ENCODE data around the gene OBSCN.
A peak's percentile ranks its signal among the peaks of the same experiment; 100 is the strongest.

OBSCN gene

DNA sequence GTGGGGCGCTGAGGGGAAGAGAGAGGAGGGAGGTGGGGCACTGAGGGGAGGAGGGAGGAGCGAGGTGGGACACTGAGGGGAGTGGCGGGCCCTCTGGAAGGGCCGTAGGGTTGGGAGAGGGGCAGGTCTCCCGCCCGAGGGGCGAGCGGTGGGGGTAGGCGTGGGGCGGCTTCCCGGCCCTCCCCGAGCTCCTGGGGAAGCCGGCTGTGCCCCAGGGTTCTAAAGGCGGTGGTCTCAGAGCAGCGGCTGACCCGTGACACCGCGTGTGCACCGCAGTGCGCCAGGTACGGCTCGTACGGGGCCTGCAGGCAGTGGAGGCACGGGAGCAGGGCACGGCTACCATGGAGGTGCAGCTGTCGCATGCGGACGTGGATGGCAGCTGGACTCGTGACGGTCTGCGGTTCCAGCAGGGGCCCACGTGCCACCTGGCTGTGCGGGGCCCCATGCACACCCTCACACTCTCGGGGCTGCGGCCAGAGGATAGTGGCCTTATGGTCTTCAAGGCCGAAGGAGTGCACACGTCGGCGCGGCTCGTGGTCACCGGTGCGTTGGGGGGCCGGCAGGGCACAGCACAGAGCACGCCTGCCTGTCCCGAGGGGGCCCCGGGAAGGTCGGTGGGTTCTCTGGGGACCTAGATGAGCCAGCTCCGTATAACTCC lies 68.5 kb downstream of the OBSCN start:
- H3K4me1 Mint-ChIP-seq (ENCODE audit: low read depth), result peaks cover 7% of the 10 kb centered on the region
- H3K36me3 Mint-ChIP-seq (ENCODE audit: low read depth), result no peaks in the 10 kb centered on the region
- H3K4me3 Mint-ChIP-seq, result peak overlapping the region; percentile 72
- no peaks in the 10 kb centered on the region for H3K27me3 Mint-ChIP-seq
- no peak overlapping the region for H3K27ac Mint-ChIP-seq
- H3K9me3 Mint-ChIP-seq, result no peaks in the 10 kb centered on the region

DNA sequence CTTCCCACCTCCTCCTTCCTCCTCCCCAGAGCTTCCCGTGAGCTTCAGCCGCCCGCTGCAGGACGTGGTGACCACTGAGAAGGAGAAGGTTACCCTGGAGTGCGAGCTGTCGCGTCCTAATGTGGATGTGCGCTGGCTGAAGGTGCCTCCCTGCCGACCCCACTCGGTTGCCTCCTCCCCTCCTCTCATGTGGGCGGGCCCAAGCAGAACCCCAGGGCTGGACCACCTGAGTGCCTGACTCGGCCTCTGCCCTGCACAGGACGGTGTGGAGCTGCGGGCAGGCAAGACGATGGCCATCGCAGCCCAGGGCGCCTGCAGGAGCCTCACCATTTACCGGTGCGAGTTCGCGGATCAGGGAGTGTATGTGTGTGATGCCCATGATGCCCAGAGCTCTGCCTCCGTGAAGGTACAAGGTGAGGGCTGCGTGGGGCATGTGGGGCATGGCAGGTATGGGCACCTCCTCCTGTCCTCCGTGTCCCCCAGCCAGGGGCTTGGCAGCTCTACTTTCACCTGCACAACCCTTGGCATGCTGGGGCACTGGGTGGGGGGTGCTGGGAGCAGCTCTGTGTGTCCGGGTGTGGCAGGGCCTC lies 69.2 kb downstream of the OBSCN start:
- H3K4me3 Mint-ChIP-seq, result no peak overlapping the region
- peaks cover 7% of the 10 kb centered on the region for H3K4me1 Mint-ChIP-seq (ENCODE audit: low read depth)
- H3K36me3 Mint-ChIP-seq (ENCODE audit: low read depth), result no peaks in the 10 kb centered on the region
- H3K27me3 Mint-ChIP-seq, result no peaks in the 10 kb centered on the region
- H3K9me3 Mint-ChIP-seq, result no peaks in the 10 kb centered on the region
- H3K27ac Mint-ChIP-seq, result no peak overlapping the region

DNA sequence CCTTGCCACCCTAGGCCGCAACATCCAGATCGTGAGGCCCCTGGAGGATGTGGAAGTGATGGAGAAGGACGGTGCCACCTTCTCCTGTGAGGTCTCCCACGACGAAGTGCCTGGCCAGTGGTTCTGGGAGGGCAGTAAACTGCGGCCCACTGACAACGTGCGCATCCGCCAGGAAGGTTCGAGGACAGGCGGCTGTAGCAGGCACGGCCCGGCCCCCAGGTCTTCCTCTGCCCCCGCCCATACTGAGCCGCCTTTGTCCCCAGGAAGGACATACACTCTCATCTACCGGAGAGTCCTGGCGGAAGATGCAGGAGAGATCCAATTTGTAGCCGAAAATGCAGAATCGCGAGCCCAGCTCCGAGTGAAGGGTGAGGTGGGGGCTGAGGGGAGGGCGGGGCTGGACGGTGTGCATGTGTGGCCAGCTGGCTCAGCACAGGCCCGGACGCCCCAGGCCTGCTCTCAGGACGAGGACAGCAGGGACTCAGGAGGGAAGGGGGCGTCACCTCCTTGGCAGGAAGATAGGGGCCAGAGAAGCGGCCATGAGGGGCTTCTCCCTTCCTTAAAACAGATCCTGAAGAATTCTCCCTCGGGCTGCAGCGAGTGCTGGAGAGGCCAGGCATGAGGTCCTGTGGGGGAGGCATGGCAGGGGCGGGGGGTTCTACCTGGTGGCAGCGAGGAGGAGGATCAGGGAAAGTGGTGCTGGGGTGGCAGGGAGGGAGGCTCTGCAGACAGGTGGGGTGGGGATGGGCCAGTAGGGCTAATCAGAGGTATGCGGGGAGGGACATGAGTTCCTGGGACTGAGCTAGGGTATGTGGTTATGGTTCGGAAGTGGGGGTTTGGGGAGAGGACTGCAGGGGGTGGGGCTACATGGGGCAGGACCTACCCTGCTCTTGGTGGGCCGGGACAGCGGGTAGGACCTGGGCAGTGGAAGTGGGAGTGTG lies 69.9 kb downstream of the OBSCN start:
- no peak overlapping the region for H3K27ac Mint-ChIP-seq
- no peak overlapping the region for H3K4me3 Mint-ChIP-seq
- no peaks in the 10 kb centered on the region for H3K9me3 Mint-ChIP-seq
- no peaks in the 10 kb centered on the region for H3K36me3 Mint-ChIP-seq (ENCODE audit: low read depth)
- no peaks in the 10 kb centered on the region for H3K27me3 Mint-ChIP-seq
- peaks cover 7% of the 10 kb centered on the region for H3K4me1 Mint-ChIP-seq (ENCODE audit: low read depth)

DNA sequence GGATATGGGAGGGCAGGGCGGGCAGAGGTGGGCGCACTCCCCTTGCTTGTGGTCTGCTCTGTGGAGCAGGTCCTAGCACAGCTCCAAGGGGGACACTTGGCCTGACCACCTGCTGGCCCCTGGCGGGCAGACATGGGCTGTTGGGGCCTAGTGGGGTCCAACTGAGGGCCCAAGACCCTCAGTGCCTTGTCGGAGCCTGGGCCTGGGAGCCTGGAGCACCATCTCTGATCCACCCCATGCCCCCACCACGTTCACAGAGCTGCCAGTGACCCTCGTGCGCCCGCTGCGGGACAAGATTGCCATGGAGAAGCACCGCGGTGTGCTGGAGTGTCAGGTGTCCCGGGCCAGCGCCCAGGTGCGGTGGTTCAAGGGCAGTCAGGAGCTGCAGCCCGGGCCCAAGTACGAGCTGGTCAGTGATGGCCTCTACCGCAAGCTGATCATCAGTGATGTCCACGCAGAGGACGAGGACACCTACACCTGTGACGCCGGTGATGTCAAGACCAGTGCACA lies 70.6 kb downstream of the OBSCN start:
- H3K27me3 Mint-ChIP-seq, result no peaks in the 10 kb centered on the region
- no peaks in the 10 kb centered on the region for H3K36me3 Mint-ChIP-seq (ENCODE audit: low read depth)
- no peaks in the 10 kb centered on the region for H3K9me3 Mint-ChIP-seq
- H3K27ac Mint-ChIP-seq, result no peak overlapping the region
- peaks cover 7% of the 10 kb centered on the region for H3K4me1 Mint-ChIP-seq (ENCODE audit: low read depth)
- no peak overlapping the region for H3K4me3 Mint-ChIP-seq

DNA sequence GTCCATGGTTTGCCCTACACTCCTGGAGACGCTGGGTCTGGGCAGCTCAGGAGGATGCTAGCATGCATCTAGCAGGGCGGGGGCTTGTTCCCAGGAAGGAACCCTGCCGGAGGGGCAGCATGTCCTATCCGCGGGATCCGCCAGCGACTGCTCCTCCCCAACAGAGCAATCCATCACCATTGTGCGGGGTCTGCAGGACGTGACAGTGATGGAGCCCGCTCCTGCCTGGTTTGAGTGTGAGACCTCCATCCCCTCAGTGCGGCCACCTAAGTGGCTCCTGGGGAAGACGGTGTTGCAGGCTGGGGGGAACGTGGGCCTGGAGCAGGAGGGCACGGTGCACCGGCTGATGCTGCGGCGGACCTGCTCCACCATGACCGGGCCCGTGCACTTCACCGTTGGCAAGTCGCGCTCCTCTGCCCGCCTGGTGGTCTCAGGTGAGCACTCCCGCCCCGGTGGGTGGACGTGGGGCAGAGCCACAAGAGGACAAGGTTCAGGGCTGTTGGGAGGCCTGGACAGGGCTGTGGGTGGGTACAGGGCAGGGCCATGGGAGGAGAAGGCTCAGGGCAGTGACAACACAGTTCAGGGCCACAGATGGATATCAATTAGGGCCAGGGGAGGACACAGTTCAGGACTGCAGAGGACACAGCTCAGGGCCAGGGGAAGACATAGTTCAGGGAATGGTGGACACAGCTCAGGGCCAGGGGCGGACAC lies 71.3 kb downstream of the OBSCN start:
- no peak overlapping the region for H3K4me3 Mint-ChIP-seq
- no peaks in the 10 kb centered on the region for H3K9me3 Mint-ChIP-seq
- no peaks in the 10 kb centered on the region for H3K36me3 Mint-ChIP-seq (ENCODE audit: low read depth)
- peaks cover 7% of the 10 kb centered on the region for H3K4me1 Mint-ChIP-seq (ENCODE audit: low read depth)
- H3K27me3 Mint-ChIP-seq, result no peaks in the 10 kb centered on the region
- H3K27ac Mint-ChIP-seq, result no peak overlapping the region

DNA sequence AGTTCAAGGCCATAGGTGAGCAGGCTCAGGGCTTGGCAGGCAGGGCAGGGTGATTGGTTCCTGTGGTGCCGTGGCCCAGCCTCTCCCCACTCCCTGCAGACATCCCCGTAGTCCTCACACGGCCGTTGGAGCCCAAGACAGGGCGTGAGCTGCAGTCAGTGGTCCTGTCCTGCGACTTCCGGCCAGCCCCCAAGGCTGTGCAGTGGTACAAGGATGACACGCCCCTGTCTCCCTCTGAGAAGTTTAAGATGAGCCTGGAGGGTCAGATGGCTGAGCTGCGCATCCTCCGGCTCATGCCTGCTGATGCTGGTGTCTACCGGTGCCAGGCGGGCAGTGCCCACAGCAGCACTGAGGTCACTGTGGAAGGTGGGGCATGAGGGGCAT lies 71.9 kb downstream of the OBSCN start:
- H3K27me3 Mint-ChIP-seq, result no peaks in the 10 kb centered on the region
- H3K36me3 Mint-ChIP-seq (ENCODE audit: low read depth), result no peaks in the 10 kb centered on the region
- no peak overlapping the region for H3K27ac Mint-ChIP-seq
- H3K9me3 Mint-ChIP-seq, result no peaks in the 10 kb centered on the region
- peaks cover 5% of the 10 kb centered on the region for H3K4me1 Mint-ChIP-seq (ENCODE audit: low read depth)
- H3K4me3 Mint-ChIP-seq, result no peak overlapping the region

DNA sequence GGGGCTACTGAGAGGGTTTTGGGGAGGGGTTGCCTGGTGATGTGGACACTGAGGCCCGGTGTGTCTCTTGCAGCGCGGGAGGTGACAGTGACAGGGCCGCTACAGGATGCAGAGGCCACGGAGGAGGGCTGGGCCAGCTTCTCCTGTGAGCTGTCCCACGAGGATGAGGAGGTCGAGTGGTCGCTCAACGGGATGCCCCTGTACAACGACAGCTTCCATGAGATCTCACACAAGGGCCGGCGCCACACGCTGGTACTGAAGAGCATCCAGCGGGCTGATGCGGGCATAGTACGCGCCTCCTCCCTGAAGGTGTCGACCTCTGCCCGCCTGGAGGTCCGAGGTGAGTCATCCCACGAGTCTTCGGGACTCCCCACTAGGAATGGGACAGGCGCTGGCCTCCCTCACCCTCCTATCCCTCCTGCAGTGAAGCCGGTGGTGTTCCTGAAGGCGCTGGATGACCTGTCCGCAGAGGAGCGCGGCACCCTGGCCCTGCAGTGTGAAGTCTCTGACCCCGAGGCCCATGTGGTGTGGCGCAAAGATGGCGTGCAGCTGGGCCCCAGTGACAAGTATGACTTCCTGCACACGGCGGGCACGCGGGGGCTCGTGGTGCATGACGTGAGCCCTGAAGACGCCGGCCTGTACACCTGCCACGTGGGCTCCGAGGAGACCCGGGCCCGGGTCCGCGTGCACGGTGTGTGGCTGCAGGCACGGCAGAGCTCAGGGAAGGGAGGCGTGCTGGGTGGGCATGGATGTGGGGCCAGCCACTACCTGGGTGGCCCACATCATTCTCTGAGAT lies 72.5 kb downstream of the OBSCN start:
- Mint-ChIP-seq H3K36me3 (ENCODE audit: low read depth) (no peaks in the 10 kb centered on the region), H3K27ac (no peak overlapping the region), H3K27me3 (no peaks in the 10 kb centered on the region), H3K9me3 (no peaks in the 10 kb centered on the region), H3K4me1 (ENCODE audit: low read depth) (no peaks in the 10 kb centered on the region), H3K4me3 (no peak overlapping the region)

DNA sequence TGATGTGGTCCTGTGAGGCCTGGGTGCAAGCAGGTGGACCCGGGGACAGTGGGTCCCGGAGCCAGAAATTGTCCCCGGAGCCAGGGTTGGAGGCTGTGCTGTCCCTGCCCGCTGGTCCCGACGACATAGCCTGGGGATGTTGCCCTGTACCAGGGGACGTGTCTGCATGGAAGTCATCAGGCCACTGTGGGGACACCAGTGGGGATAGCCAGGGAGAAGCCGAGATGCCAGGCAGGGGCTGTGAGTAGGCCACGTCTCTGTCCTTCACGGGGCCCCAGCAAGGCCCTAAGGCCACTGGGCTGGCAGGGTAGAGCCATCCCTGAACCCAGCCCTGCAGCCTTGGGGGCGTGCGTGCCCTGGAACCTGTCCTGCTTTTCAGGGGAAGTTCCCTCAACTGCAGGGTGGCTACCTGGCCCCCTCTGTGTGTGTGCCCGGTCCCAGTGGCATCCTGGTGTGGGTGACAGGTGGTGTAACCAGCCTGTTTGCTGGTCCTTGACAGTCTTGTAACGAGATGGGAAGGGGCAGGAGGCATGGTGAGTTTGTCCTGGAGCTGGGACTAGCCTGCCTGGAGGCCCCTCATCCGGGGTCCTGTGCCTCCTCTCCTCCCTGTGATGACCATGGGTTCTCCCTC lies 73.2 kb downstream of the OBSCN start:
- Mint-ChIP-seq H3K4me1 (ENCODE audit: low read depth) (no peaks in the 10 kb centered on the region), H3K9me3 (no peaks in the 10 kb centered on the region), H3K4me3 (no peak overlapping the region), H3K27ac (no peak overlapping the region), H3K27me3 (no peaks in the 10 kb centered on the region), H3K36me3 (ENCODE audit: low read depth) (no peaks in the 10 kb centered on the region)

DNA sequence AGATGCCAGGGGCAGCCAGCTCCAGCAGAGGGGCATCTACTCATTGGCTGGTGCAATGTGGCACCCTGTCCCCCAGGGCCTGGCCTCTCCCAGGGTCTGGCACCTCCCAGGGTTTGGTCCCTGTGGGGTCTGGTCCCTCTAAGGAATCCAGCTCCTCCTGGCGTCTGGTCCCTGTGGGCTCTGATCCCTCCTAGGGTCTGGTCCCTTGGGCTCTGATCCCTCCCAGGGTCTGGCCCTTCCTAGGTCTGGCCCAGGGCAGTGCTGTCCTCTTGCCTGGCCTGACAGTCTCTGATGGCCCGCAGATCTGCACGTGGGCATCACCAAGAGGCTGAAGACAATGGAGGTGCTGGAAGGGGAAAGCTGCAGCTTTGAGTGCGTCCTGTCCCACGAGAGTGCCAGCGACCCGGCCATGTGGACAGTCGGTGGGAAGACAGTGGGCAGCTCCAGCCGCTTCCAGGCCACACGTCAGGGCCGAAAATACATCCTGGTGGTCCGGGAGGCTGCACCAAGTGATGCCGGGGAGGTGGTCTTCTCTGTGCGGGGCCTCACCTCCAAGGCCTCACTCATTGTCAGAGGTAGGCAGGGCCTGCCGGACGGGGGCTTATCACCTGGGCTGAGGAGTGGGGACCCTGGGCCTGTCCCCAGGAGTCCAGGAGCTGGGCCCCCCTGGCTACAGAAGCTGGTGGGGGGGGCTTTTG lies 73.9 kb downstream of the OBSCN start:
- H3K4me1 Mint-ChIP-seq (ENCODE audit: low read depth), result no peaks in the 10 kb centered on the region
- H3K27me3 Mint-ChIP-seq, result no peaks in the 10 kb centered on the region
- H3K36me3 Mint-ChIP-seq (ENCODE audit: low read depth), result no peaks in the 10 kb centered on the region
- no peak overlapping the region for H3K27ac Mint-ChIP-seq
- no peak overlapping the region for H3K4me3 Mint-ChIP-seq
- no peaks in the 10 kb centered on the region for H3K9me3 Mint-ChIP-seq

DNA sequence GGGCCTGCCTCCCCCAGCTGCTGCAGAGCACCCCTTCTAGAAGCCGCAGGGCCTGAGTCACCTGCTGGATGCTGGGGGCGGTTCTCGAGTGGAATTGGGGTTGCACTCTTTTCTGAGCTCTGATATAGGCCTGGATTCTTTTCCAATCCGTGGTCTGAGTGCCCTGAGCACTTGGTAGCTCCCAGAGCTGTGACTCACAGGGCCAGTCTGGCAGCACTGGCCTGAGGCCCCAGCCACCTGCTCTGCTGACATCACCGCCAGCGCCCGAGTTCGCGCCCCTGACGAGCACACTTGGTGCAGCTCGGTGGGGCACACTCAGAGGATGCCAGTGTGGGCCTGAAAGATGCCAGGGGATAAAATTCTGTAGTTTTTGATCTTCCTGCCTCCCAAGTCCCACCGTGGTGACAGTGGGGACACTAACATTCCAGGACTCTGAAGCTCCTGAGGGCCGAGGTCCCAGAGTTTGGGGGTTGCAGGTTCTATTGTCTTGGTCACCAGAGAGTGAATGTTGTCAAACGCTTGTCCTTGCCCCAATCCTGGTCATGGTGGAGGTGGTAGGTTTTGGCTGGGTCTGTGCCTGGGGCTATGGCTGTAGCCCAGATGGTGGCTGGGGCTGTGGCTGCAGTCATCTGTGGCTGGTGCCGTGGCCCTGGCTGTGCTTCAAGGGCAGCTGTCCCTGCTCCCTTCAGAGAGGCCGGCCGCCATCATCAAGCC lies 74.6 kb downstream of the OBSCN start:
- H3K4me3 Mint-ChIP-seq, result no peak overlapping the region
- H3K9me3 Mint-ChIP-seq, result no peaks in the 10 kb centered on the region
- H3K27me3 Mint-ChIP-seq, result no peaks in the 10 kb centered on the region
- H3K27ac Mint-ChIP-seq, result no peak overlapping the region
- no peaks in the 10 kb centered on the region for H3K36me3 Mint-ChIP-seq (ENCODE audit: low read depth)
- no peaks in the 10 kb centered on the region for H3K4me1 Mint-ChIP-seq (ENCODE audit: low read depth)

DNA sequence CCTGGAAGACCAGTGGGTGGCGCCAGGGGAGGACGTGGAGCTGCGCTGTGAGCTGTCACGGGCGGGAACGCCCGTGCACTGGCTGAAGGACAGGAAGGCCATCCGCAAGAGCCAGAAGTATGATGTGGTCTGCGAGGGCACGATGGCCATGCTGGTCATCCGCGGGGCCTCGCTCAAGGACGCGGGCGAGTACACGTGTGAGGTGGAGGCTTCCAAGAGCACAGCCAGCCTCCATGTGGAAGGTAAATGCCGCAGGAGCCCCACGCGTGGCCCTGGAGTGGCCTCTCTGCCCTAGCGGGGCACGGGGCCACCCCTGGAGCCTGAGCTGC lies 75.2 kb downstream of the OBSCN start:
- Mint-ChIP-seq H3K27ac (no peak overlapping the region), H3K4me3 (no peak overlapping the region), H3K4me1 (ENCODE audit: low read depth) (no peaks in the 10 kb centered on the region), H3K27me3 (no peaks in the 10 kb centered on the region), H3K36me3 (ENCODE audit: low read depth) (no peaks in the 10 kb centered on the region), H3K9me3 (no peaks in the 10 kb centered on the region)

DNA sequence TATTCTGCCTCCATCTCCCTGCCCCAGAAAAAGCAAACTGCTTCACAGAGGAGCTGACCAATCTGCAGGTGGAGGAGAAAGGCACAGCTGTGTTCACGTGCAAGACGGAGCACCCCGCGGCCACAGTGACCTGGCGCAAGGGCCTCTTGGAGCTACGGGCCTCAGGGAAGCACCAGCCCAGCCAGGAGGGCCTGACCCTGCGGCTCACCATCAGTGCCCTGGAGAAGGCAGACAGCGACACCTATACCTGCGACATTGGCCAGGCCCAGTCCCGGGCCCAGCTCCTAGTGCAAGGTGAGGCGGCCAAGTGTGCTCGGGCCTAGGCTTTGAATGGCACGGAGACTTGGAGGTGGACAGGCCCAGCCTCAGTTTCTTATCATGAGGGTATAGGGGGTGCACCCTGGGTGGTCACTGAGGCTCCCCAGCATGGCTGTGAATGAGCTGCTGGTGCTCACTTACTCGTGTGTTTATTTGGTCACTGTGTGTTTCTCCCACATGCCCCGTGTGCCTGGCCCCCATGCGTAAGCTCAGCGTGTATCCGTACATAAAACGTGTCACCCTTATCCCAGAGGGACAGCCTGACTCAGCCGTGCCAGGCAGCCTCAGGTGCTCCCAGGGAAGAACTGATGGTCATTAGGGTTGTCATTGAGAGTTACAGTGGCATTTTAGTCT lies 75.8 kb downstream of the OBSCN start:
- Mint-ChIP-seq H3K9me3 (no peaks in the 10 kb centered on the region), H3K27me3 (no peaks in the 10 kb centered on the region), H3K4me1 (ENCODE audit: low read depth) (peaks cover 3% of the 10 kb centered on the region), H3K27ac (no peak overlapping the region), H3K4me3 (no peak overlapping the region), H3K36me3 (ENCODE audit: low read depth) (no peaks in the 10 kb centered on the region)

DNA sequence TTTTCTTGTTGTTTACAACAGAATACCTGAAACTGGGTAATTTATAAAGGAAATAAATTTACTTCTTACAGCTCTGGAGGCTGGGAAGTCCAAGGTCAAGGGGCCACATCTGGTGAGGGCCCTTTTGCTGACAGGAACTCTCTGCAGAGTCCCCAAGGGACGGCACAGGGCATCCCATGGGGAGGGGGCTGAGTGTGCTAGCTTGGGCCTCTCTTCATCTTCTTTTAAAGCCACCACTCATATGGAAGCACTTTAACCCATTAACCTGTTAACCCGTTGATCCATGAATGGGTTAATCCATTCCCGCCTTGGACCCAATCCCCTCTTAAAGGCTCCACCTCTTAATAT lies 76.3 kb downstream of the OBSCN start:
- no peaks in the 10 kb centered on the region for H3K36me3 Mint-ChIP-seq (ENCODE audit: low read depth)
- no peak overlapping the region for H3K27ac Mint-ChIP-seq
- no peaks in the 10 kb centered on the region for H3K9me3 Mint-ChIP-seq
- H3K4me3 Mint-ChIP-seq, result no peak overlapping the region
- H3K4me1 Mint-ChIP-seq (ENCODE audit: low read depth), result peaks cover 3% of the 10 kb centered on the region
- H3K27me3 Mint-ChIP-seq, result no peaks in the 10 kb centered on the region
